Keratinocyte (primary cell): Measurements from ENCODE around the gene MAP7D1.

ENCODE experiments used
- EZH2 ChIP-seq: IDR thresholded peaks from one replicate; pipeline ENCODE4 v1.6.1; 2012; ENCODE audit warnings: inconsistent platforms, mild to moderate bottlenecking, low read length, moderate library complexity
- TF ChIP-seq, protein P1 (sequence below), 3 experiments: IDR thresholded peaks in 1 of 3; conservative IDR thresholded peaks in 1 of 3; optimal IDR thresholded peaks in 1 of 3; 2 replicates in 2 of 3; 3 replicates in 1 of 3; pipeline versions ENCODE3 to v1.5.1; 2011; ENCODE audit warnings: low read length in 3 of 3, mild to moderate bottlenecking in 3 of 3, moderate library complexity in 2 of 3, control low read depth in 1 of 3, inconsistent platforms in 1 of 3; ENCODE audit not compliant: insufficient read depth in 2 of 3; ENCODE audit errors: extremely low read depth in 1 of 3

DNA sequence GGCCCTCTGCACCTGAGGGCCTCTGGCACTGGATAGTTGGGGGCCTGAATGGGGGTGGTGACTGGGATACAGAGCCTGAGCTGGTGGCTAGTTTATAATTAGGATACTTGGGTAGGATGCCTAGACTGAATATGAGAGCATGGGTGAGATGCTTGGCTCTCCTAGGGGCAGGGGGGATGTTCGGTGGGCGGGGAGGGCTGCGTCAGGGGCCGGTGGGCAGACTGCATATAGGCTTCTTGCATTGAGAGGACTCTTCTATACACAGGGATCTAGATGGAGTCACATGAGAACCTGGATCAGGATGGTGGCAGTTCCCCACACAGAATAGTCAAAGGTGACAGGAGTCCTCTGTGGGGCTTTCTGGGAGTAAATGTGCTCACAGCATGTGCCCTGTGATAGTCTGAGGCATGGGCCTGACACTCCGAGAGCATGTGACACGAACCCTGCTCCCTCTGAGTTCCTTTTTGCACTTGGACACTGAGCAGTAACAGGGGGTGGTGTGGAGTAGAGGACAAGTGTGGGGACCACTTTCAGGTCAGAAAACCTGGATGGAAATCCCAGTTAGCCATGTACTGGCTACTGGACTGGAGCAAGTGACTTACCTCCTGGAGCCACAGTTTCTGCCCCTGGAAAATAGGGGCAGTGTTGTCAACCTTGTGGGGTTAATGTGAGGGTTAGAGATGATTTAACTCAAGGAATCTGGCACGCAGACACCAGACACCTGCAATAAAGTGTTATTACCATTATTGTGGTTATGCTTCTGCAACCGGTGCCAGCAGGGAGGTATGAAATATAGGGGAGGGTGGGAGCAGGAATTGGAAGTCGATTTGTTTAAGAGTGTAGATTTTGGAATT is 2.2 kb downstream of the MAP7D1 start:
- TF ChIP-seq, protein P1, sequence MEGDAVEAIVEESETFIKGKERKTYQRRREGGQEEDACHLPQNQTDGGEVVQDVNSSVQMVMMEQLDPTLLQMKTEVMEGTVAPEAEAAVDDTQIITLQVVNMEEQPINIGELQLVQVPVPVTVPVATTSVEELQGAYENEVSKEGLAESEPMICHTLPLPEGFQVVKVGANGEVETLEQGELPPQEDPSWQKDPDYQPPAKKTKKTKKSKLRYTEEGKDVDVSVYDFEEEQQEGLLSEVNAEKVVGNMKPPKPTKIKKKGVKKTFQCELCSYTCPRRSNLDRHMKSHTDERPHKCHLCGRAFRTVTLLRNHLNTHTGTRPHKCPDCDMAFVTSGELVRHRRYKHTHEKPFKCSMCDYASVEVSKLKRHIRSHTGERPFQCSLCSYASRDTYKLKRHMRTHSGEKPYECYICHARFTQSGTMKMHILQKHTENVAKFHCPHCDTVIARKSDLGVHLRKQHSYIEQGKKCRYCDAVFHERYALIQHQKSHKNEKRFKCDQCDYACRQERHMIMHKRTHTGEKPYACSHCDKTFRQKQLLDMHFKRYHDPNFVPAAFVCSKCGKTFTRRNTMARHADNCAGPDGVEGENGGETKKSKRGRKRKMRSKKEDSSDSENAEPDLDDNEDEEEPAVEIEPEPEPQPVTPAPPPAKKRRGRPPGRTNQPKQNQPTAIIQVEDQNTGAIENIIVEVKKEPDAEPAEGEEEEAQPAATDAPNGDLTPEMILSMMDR (optimal IDR thresholded peaks at IDR 0.05 in 1 of 3, IDR thresholded peaks at IDR 0.05 in 1 of 3, conservative IDR thresholded peaks at IDR 0.05 in 1 of 3; ENCODE audit: extremely low read depth in 1 of 3, insufficient read depth in 2 of 3, low read length in 3 of 3): no peak
- no peak for TF ChIP-seq EZH2
